Measurements from ENCODE around the gene SNX9.
"Not testable (repeated sequence)": the region's sequence is repeated elsewhere in the genome, so short reads cannot be mapped to it uniquely, and the experiment has no call there.

Gene SNX9

GRCh38 chr6:157885876-157886275, 62.8 kb downstream of the SNX9 start:
- DNase-seq (ENCODE audit: low read depth): no peak

GRCh38 chr6:157887892-157888291, 64.8 kb downstream of the SNX9 start:
- no peak for DNase-seq (ENCODE audit: low read depth)

GRCh38 chr6:157891544-157892362, 68.7 kb downstream of the SNX9 start:
- no peak for DNase-seq (ENCODE audit: low read depth)

- no peak for DNase-seq (ENCODE audit: low read depth)
Observed at GRCh38 chr6:157892363-157892877, 69.4 kb downstream of the SNX9 start.

- DNase-seq (ENCODE audit: low read depth): peak; percentile 53
Observed at GRCh38 chr6:157893238-157893637, 70.2 kb downstream of the SNX9 start.

GRCh38 chr6:157895585-157895984, 72.5 kb downstream of the SNX9 start:
- DNase-seq (ENCODE audit: low read depth): no peak

- DNase-seq (ENCODE audit: low read depth): no peak
Observed at GRCh38 chr6:157896932-157897331, 73.9 kb downstream of the SNX9 start.

- DNase-seq (ENCODE audit: low read depth): no peak
Observed at GRCh38 chr6:157898169-157898568, 75.1 kb downstream of the SNX9 start.

GRCh38 chr6:157898640-157899039, 75.6 kb downstream of the SNX9 start:
- DNase-seq (ENCODE audit: low read depth): no peak

- DNase-seq (ENCODE audit: low read depth): not testable (repeated sequence)
Observed at GRCh38 chr6:157900262-157900661, 77.2 kb downstream of the SNX9 start.

GRCh38 chr6:157900751-157901150, 77.7 kb downstream of the SNX9 start:
- DNase-seq (ENCODE audit: low read depth): not testable (repeated sequence)

- DNase-seq (ENCODE audit: low read depth): no peak
Observed at GRCh38 chr6:157904999-157905398, 82.0 kb downstream of the SNX9 start.

GRCh38 chr6:157905590-157906342, 82.7 kb downstream of the SNX9 start:
- no peak for DNase-seq (ENCODE audit: low read depth)

GRCh38 chr6:157906537-157907061, 83.6 kb downstream of the SNX9 start:
- no peak for DNase-seq (ENCODE audit: low read depth)

- no peak for DNase-seq (ENCODE audit: low read depth)
Observed at GRCh38 chr6:157907651-157908050, 84.6 kb downstream of the SNX9 start.

GRCh38 chr6:157908369-157909281, 85.6 kb downstream of the SNX9 start:
- DNase-seq (ENCODE audit: low read depth): no peak

GRCh38 chr6:157909282-157909664, 86.2 kb downstream of the SNX9 start:
- DNase-seq (ENCODE audit: low read depth): no peak

GRCh38 chr6:157911278-157911677, 88.2 kb downstream of the SNX9 start:
- DNase-seq (ENCODE audit: low read depth): no peak

- no peak for DNase-seq (ENCODE audit: low read depth)
Observed at GRCh38 chr6:157911786-157912185, 88.7 kb downstream of the SNX9 start.

GRCh38 chr6:157912326-157912725, 89.3 kb downstream of the SNX9 start:
- DNase-seq (ENCODE audit: low read depth): no peak

- no peak for DNase-seq (ENCODE audit: low read depth)
Observed at GRCh38 chr6:157921685-157922367, 98.8 kb downstream of the SNX9 start.

Data from T follicular helper cell (primary cell).